Glomerular visceral epithelial cell (primary cell): ENCODE measurements around the gene CCL27.
A peak's percentile ranks its signal among the peaks of the same experiment; 100 is the strongest.

ENCODE experiments used
- DNase-seq: peaks from one replicate; pipeline ENCODE4 v3.0.0-alpha.2; 2016; ENCODE audit errors: extremely low spot score

The CCL27 gene

DNA sequence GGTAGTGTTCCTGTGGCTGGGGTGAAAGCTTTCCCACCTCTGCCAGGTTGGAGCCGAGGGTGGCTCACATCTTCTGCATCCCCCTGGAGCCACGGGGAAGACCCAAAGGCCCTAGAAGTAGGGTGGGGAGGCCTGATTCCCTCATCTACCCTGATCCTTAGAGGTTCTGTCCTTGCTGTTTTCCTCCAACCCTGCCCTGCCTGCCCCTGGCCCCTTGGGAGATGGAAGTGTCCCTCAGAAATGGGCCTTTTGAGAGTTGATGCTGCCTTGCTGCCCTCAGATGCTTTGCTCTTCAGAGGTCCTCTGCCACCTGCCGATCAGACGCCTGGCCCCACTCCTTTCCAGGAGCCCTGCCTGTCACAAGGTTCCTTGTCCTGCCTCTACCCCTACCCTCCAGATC, 22.4 kb upstream of the CCL27 start:
- no peak for DNase-seq

DNA sequence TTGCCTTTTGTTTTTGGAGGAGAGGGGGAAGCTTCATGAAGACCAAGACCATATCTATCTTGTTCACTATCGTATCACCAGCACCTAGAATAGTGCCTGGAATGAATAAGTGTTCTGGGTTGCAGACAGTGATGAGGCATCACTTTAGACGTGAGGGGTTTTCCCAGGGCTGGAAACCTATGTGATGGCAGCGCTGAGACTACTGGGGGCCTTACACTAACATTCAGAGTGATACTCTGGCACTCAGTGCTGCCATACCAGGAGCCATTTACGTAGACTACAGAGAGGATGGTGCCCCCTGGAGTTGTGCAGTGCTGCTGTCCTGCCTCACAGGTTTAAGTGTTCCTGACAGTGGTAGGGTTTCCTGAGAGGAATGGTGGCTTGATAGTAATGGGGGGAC, 21.7 kb upstream of the CCL27 start:
- no peak for DNase-seq

DNA sequence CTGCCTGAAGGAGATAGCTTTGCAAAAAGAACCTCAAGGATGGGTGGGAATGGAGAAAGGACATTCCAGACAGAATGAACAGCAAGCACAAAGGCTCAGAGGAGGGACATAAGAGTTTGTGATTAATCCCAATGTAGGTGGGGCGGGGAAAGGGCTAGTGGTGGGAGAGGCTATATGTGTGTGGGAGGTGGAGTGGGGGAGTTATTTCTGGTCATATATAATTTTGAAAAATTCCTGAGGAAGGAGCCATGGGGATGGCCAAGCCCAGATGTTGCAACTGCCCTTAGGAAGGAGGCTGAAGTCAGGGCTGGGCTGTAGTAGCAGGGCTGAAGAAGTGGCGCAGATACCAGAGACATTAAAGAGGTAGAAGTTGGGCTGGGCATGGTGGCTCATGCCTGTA, 13.4 kb upstream of the CCL27 start:
- no peak for DNase-seq

DNA sequence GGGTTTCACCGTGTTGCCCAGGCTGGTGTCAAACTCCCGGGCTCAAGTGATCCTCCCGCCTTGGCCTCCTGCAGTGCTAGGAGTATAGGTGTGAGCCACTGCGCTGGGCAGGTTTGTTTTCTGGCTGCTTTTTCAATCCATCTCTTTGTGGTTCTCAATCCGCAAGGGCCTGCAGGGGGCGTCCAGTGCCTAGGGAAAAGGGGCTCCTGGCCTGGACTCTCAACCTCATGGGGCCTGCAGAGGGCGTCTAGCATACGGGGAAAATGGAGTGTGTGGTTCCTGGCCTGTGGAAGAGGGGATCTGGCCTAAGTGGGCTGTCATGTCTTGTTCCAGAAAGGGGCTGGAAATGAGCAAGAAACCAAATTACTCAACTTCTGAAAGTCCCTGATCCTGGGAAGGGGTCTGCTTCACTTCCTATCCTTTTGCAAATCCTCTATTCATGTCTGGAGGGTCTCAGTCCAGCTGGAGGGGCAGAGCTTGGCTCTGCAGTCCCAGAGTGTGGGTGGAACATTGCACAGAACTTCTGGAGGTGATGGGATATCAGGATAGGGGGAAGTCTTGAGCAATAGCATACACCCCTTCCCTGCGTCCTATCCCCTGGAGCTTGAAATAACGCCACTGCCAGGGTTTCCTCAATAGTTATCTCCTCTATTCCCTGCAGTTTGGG, 12.7 kb upstream of the CCL27 start:
- DNase-seq: peak; percentile 47

DNA sequence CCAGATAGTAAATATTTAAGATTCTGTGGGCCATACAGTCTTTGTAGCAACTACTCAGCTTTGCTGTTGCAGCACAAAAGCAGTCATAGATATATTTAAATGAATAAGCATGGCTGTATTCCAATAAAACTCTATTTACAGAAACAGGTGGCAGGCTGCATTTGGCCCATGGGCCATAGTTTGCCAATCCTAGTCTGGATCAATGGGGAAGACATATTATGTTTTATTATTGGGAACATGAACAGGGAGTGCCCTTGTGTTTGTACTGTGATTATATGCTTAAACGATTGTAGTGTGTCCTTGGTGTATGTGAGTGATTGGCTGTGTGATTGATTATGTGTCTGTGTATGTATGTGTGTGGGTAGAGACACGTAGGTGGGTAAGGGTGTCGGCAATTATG, 12.0 kb upstream of the CCL27 start:
- no peak for DNase-seq

DNA sequence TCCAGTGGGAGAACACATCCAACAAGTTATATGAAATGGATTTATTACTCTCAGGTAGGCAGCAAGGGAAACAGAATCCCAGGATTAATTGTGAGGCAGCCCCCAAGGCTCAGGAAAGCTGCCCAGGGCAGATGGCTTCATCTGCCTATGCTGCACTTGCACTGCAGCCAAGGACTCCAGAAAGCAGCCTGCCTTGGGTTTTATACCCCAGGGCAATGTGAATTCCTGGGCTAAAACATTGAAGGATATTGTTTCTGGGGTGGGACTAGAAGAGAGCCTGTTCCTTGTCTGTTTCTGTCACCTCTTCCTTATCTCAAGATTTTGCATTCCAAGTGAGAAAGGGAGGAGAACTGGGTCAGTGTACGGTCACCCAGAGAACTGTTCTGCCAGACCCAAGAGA, 8.8 kb upstream of the CCL27 start:
- no peak for DNase-seq

DNA sequence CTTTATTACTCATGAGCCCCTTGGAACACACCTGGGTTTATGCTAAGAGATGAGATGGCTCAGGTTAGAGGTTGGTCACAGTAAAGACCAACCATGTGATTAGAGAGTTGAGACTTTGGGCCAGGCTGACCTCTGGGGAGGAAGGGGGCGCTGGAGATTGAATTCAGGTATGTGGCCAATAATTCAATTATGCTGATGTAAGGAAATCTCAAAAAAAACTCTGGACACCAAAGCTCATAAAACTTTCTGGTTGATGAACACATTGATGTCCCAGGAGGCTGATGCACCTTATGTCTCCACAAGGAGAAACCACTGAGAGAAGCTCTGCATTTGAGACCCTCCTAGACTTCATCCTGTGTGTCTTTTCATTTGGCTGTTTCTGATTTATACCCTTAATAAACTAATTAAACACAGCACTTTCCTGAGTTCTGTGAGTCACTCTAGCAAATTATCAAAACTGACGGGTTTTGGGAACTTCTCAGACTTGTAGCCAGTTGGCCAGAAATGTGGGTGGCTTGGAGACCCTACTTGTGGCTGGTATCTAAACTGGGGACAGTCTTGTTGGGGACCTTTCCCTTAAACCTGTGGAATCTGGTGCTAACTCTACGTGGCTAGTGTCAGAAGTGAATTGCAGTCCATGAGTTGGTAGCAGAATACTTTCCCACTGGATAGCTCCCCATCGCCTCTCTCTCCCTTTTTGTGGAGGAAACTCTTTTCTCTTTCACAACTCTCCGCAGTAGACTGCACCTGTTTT, 7.5 kb upstream of the CCL27 start:
- DNase-seq: no peak

DNA sequence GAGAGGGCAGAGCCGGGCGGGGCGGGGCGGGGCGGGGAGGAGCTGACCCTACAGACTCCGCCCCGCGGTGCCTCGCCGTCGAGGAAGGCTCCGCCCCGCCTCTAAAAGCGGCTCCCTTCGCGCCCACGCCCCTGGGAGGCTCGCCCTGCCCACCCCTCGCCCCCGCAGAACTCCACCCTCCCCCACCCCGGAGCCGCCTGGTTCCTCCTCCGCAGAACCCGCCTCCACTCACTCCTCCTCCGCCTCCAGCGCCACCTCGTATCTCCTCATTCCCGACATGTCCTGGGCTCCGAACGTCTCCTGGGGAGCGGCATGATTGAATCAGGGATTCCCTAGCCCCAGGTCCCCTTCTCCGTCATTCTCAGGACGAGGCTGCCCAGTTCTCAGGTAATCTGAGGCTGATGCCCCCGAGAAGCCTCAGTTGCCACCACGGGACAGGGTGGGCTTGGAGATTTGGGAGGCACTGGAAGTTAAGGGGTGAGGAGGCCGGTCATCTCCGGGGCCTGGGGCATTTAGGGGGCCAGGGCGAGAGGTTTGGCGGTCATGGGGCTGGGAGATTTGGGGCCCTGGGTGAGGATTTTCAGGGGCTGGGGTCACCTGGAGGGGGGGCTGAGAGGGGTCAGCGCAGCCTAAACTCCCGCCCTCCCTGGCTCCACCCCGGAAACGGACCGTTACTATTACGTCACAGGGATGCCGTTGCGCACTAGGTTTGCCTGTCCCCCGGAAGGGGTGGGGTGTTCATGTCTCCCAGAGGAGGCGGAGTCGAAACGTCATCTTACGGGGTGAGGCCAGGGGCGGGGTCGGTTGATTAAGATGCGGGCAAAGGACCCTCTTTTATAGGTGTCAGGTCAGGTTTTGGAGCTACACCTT, 3.2 kb upstream of the CCL27 start:
- DNase-seq: peak; percentile 97

DNA sequence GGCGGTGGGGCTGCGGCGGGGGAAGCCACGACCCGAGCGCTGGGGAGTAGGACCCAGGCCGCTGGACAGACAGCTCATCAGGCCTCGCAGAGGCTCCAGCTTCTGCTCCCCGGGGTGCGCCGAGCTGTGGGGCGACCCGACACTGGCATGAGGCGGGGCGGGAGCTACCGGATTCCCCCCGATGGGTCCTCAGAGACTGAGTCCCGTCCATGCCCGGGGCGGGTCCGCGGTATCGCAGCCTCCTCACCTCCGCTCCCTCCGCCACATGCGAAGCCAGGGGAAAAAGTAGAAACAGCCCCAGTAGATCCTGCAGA, 2.6 kb upstream of the CCL27 start:
- no peak for DNase-seq

DNA sequence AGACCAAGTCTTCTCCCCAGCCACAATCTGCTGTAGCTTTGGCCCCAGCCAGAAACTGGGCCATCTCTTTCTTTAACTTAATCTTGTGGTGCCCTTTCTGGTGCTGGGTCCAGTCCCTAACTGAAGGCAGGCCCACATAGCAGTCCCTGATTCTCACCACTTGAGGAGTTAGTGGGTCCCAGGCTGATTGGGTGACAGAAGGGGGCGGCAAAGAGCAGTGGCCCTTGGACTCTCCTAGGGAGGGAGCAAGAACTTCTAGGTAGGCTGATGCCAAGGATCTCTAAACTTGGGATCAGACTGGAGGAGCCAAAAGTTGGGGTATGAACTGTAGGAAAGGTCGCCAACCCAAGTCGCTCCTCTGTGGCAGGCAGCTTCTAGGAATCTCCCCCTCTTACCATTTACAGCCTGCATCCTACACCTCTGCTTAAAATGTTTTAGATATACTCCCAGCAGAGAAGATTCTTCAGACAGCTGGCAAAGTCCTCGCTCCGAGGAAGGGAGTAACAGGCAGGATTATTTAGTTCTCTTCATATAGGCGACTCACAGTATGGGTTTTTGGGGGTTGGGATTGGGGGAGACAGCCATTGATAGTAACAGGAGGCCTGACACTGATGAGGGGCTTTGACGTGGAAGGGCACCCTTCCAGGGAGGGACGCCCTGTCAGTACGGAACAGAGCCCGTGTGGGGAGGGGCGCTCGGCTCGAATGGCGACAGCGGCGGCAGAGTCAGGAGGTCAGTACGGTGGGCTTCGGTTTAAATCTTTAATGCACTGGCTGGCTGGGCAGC, 2.0 kb upstream of the CCL27 start:
- DNase-seq: peak; percentile 82

DNA sequence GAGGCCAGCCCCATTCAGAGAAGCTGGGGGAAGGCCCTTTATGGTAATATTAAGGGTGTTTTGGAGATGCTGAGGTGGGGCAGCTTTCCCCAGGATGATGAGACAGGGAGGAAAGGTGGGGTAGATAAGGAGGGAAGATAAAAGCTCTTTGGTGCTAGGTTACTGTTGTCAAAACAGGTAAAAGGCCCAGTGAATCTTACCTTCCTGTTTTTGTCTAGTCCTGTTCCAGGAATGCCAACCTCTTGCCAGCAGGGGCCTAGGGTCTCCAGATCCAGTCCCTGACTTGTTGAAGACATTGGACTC, 797 bp upstream of the CCL27 start:
- no peak for DNase-seq

DNA sequence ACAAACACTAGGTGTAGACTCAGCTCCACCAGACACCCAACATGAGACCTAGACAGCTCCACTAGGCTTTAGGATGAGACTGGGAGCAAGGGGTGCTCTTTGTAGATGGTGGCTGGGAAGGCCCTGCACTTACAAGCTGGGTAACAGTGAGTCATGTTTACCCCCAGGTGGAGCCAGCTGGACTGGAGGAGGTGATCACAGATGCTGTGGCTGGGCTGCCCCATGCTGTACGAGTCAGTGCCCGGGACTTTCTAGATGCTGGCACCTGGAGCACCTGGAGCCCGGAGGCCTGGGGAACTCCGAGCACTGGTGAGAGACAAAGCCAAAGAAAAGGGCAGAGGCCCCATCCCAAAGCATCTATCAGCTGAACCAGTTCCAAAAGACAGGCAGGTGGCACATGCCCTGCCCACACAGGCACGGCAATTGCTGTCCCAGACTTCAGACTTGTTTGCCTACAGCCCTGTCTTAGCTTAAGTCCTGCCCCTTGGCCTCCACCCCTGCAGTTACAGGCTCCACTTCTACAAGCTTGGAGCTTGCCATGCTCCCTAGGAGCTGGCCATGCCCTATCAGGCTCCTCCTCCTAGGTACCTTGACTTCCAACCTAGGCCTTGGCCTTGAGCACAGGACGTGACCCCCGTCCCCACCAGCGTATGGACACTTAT, 2.7 kb downstream of the CCL27 start:
- peak; percentile 69 for DNase-seq

DNA sequence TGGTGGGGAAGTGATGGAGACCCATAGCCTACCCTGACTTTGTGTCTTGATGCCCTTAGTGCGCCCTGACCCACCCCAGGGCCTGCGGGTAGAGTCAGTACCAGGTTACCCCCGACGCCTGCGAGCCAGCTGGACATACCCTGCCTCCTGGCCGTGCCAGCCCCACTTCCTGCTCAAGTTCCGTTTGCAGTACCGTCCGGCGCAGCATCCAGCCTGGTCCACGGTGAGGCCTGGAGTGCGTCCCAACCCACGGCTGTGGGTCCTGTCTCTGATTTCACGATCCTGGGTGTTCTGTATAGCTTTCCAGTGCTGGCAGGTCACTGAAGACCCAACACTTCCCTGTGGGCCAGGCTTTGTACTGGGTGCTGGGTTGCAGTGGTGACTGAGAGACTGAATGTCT, 4.0 kb downstream of the CCL27 start:
- DNase-seq: no peak

DNA sequence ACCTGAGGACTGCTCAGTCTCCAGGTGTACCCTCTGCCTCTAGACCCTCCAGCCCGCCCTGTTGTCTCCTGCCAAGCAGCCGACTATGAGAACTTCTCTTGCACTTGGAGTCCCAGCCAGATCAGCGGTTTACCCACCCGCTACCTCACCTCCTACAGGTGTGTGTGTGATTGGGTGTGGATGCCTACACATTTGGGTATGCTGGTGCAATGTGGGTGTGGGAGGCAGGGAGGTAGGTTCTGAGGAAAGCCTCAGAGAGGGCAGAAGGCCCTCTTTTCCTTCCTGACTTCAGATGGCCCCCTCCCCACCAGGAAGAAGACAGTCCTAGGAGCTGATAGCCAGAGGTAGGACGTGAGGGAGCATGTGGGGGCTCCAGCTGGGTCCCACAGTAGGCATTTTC, 5.5 kb downstream of the CCL27 start:
- DNase-seq: no peak

DNA sequence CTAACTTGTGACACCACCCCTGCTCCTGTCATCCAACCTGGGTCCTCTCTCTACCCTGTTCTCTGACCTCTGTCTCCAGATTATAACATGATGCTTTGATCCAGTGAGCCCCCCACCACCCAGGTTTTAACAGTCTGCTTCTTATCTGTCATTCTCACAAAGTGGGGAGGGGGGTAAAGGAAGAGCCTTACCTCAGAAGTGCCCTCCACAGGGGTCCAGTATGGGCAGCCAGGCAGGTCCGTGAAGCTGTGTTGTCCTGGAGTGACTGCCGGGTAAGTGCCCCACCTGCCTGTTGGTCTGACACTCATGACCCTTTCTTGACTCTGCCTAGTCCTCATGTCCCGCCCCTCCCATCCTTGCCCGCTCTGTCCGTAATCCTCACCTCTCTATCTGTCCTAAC, 7.1 kb downstream of the CCL27 start:
- DNase-seq: no peak

DNA sequence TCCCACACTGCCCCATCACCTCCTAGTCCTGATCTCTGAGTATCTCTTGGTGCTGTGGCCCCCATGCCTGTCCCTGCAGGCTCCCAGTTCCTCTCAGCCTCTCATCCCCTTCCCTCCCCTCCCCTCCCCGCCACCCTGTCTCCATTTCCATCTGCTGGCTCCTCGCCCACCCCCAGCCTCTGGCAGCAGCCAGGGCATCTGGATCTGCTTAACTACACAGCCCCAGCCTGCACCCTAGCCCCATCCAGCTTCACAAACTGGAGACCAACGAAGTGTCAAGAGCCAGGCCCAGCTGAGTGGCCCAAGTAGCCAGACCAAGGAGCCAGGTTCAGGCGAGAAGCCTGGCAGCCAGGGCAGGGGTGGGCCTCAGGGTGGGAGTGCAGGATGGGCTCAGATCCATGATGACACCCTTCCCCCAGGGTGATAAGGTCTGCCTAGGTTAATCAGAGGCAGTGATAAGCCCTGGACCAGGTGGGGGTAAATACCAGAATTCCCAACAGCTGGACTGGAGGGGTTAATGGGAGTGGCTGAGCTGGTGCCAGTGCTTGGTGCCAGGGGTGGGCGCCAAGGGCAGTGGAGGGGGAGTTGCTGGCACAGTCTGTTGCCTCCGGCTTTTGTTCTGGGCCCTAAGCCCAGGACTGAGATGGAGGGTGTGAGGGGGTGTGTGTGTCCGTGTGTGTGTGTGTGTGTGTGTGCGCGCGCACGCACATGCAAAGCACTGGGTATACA, 8.0 kb downstream of the CCL27 start:
- DNase-seq: no peak

DNA sequence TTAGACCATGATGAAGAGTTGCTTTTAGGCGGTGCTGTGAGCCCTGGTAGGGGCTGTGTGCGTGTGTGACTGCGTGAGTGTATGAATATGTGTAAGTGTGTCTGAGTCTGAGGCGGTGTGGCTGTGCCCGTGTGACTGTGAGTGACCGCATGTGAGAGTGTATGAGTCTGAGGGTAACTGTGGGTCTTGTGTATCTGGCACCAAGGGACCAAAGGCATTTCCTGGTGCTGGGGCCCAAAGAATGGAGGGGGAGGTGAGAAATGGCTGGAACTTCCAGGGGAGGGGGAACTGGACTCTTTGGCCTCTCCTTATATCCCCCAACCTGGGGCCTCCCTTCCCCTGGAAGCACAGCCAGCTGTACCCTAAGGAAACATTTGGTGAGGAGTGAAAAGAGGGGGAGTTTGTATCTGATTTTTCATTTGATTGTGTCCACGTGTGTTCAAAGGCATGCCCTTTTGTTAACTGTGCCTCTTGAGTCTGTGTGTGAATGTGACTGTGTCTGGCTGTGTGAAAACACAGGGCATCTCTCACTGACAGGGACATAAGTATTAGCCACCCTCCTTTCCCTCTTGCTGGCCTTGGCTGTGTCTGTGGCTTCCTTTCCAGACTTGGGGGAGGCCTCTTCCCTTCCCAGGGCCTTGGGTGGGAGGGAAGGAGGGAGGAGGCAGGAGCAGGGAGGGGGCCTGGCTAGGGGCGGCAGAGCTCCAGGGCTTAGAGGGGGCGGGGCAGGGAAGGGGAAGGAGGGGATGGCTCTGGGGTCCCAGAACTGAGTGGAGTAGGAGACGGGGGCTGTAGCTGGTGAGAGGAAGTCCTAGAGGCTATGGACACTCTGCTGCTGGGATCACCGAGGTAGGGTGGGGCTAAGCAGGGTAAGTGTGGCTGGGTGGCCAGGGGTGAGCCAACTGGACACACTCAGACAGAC, 9.0 kb downstream of the CCL27 start:
- no peak for DNase-seq

DNA sequence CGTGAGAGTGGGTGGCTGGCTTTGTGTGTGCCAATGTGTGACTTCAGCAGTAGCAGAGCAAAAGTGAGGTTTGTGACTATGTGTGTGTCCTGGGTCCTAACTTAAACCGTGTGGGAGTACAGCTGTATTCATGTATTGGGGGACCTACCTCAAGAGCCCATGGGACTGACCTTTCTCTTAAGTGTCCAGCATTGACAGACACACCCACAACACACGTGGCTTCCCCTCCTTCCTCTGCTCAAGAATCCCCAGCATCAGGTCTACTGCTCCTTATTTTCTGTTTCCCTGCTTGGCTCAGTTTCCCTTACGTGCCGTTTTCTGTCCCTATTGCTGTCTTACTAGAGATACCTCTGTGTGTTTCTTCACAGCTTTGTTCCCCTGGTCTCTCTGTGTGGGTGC, 9.9 kb downstream of the CCL27 start:
- DNase-seq: no peak

DNA sequence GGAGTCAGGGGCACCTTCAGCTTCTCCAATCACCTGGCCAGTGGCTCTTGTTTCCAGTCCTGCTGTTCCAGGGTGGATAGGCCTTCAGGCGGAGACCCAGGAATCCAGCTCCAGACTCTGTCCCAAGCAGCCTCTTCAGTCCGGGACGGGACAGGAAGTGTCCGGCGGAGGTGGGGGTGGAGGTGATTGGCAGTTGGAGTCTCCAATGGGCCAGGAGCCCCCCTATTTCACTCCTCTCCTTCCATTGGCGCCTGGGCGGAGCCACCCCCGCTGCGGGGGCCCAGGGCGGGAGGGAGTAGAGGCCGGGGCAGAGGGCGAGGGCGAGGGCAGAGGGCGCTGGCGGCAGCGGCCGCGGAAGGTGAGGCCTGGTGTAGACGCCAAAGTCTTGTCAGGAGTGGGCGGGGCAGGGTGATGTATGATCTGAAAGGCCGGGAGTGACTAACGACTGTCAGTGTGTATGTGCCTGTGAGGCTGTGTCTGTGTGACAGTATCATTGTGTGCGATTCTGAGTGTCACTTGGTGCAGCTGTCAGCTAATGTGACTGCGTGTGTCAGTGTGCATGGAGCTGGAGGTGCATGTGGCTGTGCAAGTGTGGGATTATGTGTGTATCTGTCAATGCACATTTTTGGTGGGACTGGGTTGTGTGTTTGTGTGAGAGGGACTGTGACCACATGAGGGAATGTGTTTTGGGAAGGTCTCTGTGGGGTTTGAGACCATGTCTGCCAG, 10.4 kb downstream of the CCL27 start, which contains the start of gene IL11RA:
Gene IL11RA, plus strand, starts transcription at position 310 of the 726 bp plus-strand sequence. CDS start 3,033 bp downstream, outside the sequence.
- peak; percentile 92 for DNase-seq
